ENCODE data around the gene HGFAC. TPM values are rescaled to one million over a fixed set of nuclear protein-coding genes. Genes with fewer than 3 reads are reported as not detected.

The HGFAC gene
- total RNA-seq, 1 experiment from 2014 or later, result 1.3 TPM

- POLR2A ChIA-PET (ENCODE audit: unreplicated experiment), result no interaction called here
- Histone ChIP-seq H3K36me3 (ENCODE audit: low read depth) (no peaks in the 10 kb centered on the region), H3K9me3 (ENCODE audit: insufficient read depth, low read depth) (no peaks in the 10 kb centered on the region), H3K27ac (no peak overlapping the region), H3K79me2 (ENCODE audit: low read depth) (no peaks in the 10 kb centered on the region), H3K27me3 (ENCODE audit: insufficient read depth, low read depth) (no peaks in the 10 kb centered on the region), H3K9me2 (ENCODE audit: insufficient read depth) (no peaks in the 10 kb centered on the region), H3F3A (ENCODE audit: insufficient read depth, low read depth) (no peaks in the 10 kb centered on the region), H3K4me3 (no peak overlapping the region), H4K20me1 (ENCODE audit: insufficient read depth) (no peaks in the 10 kb centered on the region), H3K4me1 (replicated peaks; ENCODE audit: insufficient read depth) (no peaks in the 10 kb centered on the region), H3K4me2 (no peak overlapping the region), H2AFZ (no peak overlapping the region)
- TF ChIP-seq, protein P1, sequence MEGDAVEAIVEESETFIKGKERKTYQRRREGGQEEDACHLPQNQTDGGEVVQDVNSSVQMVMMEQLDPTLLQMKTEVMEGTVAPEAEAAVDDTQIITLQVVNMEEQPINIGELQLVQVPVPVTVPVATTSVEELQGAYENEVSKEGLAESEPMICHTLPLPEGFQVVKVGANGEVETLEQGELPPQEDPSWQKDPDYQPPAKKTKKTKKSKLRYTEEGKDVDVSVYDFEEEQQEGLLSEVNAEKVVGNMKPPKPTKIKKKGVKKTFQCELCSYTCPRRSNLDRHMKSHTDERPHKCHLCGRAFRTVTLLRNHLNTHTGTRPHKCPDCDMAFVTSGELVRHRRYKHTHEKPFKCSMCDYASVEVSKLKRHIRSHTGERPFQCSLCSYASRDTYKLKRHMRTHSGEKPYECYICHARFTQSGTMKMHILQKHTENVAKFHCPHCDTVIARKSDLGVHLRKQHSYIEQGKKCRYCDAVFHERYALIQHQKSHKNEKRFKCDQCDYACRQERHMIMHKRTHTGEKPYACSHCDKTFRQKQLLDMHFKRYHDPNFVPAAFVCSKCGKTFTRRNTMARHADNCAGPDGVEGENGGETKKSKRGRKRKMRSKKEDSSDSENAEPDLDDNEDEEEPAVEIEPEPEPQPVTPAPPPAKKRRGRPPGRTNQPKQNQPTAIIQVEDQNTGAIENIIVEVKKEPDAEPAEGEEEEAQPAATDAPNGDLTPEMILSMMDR (conservative IDR thresholded peaks at IDR 0.05), result no peak
- no peak for TF ChIP-seq EZH2 (IDR thresholded peaks at IDR 0.05; ENCODE audit: low read depth)
- DNase-seq, result no peak
- no TSS peak for BruUV-seq (replicated peaks)
- intact Hi-C loops (cut with micrococcal nuclease; ENCODE audit: unreplicated experiment), result no loop called here
- CTCF ChIA-PET, result no interaction called here
Observed at GRCh38 chr4:3420956-3421355, 20.8 kb upstream of the HGFAC start.

- DNase-seq, result no peak
- POLR2A ChIA-PET (ENCODE audit: unreplicated experiment), result no interaction called here
- H2AFZ ChIP-seq, result no peak overlapping the region
- H3K4me3 ChIP-seq, result no peak overlapping the region
- no peaks in the 10 kb centered on the region for H4K20me1 ChIP-seq (ENCODE audit: insufficient read depth)
- no peaks in the 10 kb centered on the region for H3K9me3 ChIP-seq (ENCODE audit: insufficient read depth, low read depth)
- H3K4me2 ChIP-seq, result no peak overlapping the region
- H3K4me1 ChIP-seq (replicated peaks; ENCODE audit: insufficient read depth), result no peaks in the 10 kb centered on the region
- TF ChIP-seq, protein P1 (conservative IDR thresholded peaks at IDR 0.05), result no peak
- TF ChIP-seq EZH2 (IDR thresholded peaks at IDR 0.05; ENCODE audit: low read depth), result no peak
- BruUV-seq (replicated peaks), result no TSS peak
- no peaks in the 10 kb centered on the region for H3K79me2 ChIP-seq (ENCODE audit: low read depth)
- H3K27ac ChIP-seq, result no peak overlapping the region
- intact Hi-C loops (cut with micrococcal nuclease; ENCODE audit: unreplicated experiment), result no loop called here
- no peaks in the 10 kb centered on the region for H3K36me3 ChIP-seq (ENCODE audit: low read depth)
- CTCF ChIA-PET, result no interaction called here
- H3F3A ChIP-seq (ENCODE audit: insufficient read depth, low read depth), result no peaks in the 10 kb centered on the region
- no peaks in the 10 kb centered on the region for H3K27me3 ChIP-seq (ENCODE audit: insufficient read depth, low read depth)
- no peaks in the 10 kb centered on the region for H3K9me2 ChIP-seq (ENCODE audit: insufficient read depth)
Observed at GRCh38 chr4:3421470-3421869, 20.3 kb upstream of the HGFAC start.

GRCh38 chr4:3422241-3422801 lies 19.4 kb upstream of the HGFAC start:
- H4K20me1 ChIP-seq (ENCODE audit: insufficient read depth), result no peaks in the 10 kb centered on the region
- H3K79me2 ChIP-seq (ENCODE audit: low read depth), result no peaks in the 10 kb centered on the region
- H3K36me3 ChIP-seq (ENCODE audit: low read depth), result no peaks in the 10 kb centered on the region
- H3K9me2 ChIP-seq (ENCODE audit: insufficient read depth), result no peaks in the 10 kb centered on the region
- H3K4me1 ChIP-seq (replicated peaks; ENCODE audit: insufficient read depth), result no peaks in the 10 kb centered on the region
- BruUV-seq (replicated peaks), result no TSS peak
- ChIA-PET CTCF (no interaction called here), POLR2A (ENCODE audit: unreplicated experiment) (no interaction called here)
- no peak for TF ChIP-seq EZH2 (IDR thresholded peaks at IDR 0.05; ENCODE audit: low read depth)
- TF ChIP-seq, protein P1 (conservative IDR thresholded peaks at IDR 0.05), result no peak
- no peaks in the 10 kb centered on the region for H3K27me3 ChIP-seq (ENCODE audit: insufficient read depth, low read depth)
- no peak for DNase-seq
- no peak overlapping the region for H3K4me3 ChIP-seq
- H3K9me3 ChIP-seq (ENCODE audit: insufficient read depth, low read depth), result no peaks in the 10 kb centered on the region
- no peaks in the 10 kb centered on the region for H3F3A ChIP-seq (ENCODE audit: insufficient read depth, low read depth)
- H2AFZ ChIP-seq, result no peak overlapping the region
- intact Hi-C loops (cut with micrococcal nuclease; ENCODE audit: unreplicated experiment), result no loop called here
- no peak overlapping the region for H3K4me2 ChIP-seq
- no peak overlapping the region for H3K27ac ChIP-seq

All from PC-9 (cell line).